Measurements from ENCODE around the gene AK9.

Gene AK9

DNA sequence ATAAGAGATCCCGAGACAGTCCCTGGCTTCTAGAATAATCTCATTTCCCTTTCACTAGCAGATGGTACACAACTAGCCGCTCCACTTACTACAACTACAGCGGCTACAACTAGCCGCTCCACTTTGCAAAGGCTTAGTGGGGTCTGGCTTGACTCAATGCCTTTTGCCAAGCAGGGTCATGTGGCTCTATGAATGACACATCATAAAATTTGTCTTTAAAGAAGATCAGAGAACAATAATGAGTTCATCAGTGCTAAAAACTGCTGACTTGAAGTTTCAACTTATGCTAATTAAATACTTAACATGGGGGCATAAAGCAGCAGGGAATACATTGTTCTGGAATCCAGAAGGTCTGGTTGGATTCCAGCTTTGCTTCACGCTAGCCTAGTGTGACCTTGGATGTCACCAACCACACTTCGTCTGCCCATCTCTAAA is 233.4 kb downstream of the AK9 start:
- no peak for DNase-seq (ENCODE audit: low read depth in 2 of 2)

DNA sequence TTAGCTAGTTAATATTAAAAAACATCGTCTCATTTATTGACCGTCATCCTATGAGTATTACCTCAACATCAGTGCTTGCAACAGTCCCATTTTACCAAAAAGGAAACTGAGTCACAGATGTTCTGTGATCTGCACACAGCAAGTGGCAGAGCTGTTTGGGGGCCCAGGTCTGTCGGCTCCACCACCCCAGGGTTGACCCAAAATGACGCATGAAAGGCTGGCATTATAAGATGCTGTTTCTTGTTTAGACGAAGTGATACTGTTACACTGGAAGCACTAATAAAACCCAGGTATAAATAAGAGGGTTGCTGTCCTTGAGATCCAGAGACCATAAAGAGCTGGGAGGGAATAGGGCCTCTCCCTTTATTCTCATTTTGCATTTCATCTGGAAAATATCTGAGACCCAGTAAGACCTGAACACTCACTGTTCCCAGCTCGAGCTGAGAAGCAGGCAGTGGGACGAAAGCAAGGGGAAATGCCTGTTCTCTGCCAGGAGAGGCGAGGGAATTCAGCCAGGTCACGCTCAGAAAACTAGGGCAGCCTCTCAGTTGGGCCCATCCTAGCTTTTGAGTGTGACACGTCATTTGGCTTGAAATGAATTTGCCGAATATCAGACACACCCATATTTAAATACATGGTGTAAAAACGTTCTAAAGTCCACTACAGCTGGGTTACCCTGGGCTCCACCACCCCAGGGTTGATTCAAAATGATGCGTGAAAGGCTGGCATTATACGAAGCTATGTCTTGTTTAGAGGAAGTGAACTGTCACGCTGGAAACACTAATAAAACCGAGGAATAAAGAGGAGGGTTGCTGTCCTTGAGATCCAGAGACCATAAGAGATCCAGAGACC is 234.1 kb downstream of the AK9 start:
- no peak for DNase-seq (ENCODE audit: low read depth in 2 of 2)

DNA sequence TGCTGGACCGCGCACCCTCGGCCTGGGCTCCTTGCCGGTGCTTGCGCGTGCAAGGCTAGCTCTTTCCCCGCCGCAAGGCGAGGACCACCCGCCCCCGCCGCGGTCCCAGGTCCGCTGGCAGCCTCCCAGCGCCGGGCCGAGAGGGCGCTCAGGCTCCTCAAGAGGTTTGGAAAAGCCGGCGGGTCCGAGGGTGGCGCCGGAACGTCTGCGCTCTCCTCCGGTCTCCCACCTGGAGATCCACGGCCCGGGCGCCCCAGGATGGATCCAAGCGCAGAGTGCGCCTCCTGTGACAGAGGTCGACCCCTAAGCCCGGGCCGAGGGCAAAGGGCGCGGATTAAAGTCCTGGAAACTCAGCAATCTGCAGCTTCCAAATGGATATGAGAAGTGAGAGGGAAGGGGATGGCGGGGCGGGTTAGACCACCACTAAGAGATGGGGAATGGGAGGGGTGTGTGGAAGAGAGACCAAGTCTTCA is 234.9 kb downstream of the AK9 start:
- DNase-seq (ENCODE audit: low read depth in 2 of 2) = no peak

DNA sequence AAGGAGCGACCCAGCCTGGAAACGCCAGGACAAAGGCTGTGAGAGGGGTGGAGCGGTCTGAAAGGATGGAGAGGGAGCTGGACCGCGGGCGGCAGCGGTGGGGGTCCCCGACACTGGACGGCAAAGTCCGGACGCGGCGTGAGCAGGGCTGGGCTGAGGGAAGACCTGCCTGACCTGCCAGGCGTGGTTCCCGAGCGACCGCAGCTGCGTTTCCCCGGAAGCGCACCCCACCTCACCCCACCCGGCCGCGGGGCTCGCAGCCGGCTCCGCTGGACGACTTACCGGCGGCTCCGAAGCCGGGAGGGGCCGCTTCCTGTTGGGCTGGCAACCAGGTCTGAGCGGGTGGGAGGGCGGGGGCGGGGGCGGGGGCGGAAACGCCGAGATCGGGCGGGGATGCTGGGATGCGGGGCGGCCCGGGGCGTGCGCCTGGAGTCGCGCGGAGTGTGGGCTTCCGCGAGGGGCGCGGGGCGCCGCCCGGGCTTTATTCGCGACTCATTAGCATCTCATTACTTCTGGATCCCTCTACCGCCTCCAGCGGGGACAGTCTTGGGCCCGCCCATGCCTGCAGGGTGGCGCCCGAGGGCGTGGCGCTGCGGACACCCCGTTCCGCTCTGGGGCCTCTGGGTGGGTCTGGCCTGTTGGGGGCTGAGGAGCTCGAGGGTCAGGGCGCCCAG is 235.4 kb downstream of the AK9 start, which contains the start of gene MICAL1:
MICAL1 (minus strand) TSS at position 336 of the 674 bp plus-strand sequence. CDS start 1,576 bp downstream, outside the sequence.
- peak; percentile 36 to 48 for DNase-seq (ENCODE audit: low read depth in 2 of 2)

DNA sequence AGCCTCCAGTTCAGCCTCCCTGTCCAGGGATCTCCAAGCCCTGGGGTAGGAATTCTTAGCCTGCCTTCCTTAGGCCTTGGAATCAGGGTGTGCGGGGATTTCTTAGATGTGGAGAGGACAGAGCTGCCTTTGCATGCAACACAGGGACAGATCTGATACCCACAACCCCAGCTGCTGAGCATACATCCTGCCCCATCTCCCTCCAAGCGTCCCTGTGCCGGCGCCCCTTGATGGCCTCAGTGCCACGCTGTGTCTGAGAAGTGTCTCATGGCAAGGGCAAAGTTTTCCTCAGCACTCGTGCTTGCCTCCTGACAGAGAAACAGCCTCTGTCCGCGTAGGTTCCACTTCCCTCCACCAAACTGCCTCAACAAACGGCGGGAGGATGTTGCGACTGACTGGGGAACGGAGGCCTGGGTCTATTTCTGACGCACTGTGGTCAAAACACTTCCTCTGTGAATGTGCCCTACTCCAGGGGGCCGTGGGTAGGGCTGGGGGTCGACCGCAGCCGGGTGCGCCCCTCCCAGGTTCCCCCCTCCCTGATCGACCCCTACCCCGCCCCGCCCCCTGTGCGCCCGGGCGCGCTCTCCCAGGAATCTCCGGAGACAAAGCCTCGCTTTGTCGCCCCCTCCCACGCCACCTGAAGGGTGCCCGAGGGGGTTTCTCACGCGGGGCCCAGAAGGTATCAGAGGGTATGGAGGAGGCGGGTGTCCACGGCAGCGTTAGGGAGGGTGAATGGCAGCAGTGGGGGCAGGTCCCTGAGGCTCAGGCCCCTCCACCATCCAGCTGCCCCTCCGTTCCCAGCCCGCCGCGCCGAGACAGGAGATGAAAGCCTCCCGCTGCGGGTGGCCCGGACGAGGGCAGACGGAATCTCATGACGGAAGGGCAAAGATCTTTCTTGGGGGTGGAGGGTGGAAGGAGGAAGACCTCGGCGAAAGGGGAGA is 236.2 kb downstream of the AK9 start:
- DNase-seq (ENCODE audit: low read depth in 2 of 2) = peak; percentile 49 to 52

DNA sequence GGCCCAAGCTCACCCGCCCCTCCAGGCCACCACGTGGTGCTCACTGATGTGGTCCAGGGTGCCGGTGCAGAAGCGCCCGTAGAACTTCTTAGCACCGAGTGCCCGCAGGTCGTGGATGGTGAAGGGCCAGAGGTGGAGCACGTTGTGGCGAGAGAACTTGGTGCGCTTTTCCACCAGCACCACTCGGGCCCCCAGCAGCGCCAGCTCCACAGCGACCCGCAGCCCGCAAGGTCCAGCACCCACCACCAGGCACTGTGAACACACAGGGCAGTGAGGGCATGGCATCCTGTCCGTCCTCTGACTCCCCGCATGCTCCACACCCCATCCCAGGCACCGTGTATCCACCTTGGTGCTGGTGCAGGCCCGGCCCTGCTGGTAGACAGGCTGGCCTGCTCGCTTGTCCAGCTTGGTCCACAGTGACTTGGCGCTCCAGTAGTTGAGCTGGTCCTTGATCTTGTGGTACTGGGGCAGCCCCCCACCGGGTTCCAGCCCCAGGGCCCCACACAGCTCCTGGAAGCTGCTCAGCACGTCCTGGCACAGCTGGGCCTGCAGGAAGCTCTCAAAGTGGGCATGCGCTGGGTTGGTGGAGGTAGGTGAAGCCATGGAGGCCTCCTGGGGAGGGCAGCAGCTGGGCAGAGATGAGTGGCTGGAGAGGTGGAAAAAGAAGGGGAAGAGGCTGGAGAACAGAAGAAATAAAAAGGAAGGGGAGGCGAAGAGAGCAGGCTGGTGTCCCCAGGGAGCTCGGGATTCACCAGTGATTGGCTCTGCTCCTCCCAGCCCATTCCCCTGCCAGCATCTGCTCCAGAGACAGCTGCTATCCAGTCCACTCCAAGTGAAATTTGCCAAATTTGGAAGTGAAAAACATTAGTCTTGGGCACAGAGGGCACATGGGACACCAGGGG is 237.2 kb downstream of the AK9 start:
- no peak for DNase-seq (ENCODE audit: low read depth in 2 of 2)

DNA sequence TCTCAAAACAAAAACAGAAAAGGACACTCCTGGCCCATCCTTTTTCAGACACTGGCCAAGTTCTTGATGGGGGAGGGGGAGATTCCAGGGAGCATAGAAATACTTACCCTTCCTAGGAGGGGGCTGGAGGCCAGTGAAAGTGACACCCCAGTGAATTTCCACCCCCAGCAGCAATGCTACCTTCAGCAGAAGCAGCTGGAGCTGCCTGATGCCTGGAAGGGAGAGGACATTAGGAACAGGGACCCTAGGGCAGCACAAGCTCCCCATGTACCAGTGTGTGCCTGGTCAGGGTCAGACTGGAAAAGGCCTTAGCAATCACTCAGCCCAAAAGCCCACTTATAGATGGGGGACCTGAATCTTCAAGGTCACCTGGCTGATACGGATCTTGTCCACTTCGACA is 237.8 kb downstream of the AK9 start:
- DNase-seq (ENCODE audit: low read depth in 2 of 2) = no peak

DNA sequence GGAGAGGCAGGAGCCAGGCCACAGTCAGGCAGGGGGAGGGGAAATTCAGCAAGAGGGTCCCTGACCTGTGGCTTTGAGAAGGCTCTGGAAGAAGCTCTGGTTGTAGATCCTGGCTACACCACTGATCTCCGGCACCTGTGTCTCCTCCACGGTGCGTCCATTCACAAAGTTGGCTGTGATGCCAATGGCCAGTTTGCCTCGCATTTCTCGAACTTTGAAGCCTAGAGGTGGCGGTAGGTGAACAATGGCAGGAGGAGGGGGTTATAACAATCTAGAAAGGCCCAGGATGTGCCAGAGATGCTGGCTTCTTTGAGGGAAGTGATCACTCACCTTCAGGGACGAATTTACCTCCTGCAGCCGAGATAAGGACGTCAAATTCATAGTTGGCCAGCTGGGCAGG is 238.8 kb downstream of the AK9 start:
- no peak for DNase-seq (ENCODE audit: low read depth in 2 of 2)

DNA sequence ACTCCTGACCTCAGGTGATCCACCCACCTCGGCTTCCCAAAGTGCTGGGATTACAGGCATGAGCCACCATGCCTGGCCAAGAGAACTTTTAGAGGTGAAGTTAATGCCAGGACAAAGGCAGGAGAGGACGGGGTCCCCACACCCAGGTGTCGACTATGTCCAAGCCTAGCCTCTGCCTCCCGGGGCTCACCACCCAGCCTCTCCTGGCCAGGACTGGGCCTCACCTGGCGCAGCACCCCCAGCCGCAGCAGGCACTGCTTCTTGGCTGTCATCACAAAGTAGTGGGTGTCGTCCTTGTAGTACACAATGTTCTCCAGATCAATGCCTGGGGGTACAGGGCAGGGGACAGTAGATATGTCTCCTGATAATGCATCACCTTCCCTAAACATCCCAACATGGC is 239.6 kb downstream of the AK9 start:
- no peak for DNase-seq (ENCODE audit: low read depth in 2 of 2)

DNA sequence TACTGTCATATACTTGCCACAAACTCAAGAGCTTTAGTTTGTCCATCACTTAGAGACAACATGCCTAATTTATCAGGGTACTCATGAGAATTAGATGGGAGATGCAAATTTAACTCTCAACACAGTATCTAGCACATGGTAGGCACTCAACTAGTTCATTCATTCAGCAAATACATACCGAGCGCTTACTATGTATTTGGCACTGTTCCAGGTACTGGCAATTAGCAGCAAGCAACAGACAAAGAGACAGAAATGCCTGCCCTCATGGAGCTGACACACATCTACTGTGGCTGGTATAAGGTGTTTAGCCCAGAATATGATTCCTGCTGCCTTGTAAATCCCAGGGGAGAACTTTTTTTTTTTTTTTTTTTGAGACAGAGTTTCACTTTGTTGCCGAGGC is 240.2 kb downstream of the AK9 start:
- DNase-seq (ENCODE audit: low read depth in 2 of 2) = no peak

DNA sequence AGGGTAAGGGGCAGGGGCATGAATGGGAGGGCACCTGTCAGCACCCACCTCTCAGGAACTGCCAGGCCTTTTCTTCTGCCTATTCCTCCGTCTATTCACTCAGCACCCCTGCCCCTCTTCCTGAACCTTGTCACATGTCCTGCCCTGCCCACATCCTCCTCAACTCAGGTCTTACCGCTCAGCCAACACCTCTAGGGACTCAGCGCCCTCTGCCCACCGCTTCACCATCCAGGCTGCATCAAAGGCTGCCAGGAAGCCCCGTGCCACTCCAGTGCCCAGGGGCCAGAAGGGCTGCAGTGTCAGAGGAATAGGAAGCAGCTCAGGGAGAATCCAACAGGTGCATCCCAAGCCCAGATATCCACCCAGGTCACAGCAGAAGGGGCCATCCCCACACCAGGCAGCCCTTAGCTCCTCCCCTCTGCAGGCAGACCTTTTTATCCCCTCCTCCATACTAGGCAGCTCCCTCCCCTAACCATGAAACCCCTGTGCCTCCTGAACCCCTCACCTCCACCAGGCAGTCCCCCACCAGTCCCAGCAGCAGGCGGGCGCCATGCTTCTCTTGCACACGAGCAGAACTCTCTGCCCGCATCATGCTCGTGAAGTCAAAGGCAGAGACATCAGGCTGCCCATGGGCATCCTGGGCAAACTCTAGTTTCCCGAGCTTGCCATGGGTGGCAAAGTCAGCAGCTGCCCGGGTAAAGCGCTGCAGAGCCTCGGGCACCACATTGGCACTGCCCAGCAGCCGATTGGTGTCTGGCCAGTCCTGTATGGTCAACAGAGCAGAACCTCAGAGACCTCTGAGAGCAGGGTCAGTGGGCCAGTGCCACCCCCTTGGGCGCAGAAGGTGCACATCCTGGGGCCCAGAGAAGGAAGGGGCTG is 241.0 kb downstream of the AK9 start:
- no peak for DNase-seq (ENCODE audit: low read depth in 2 of 2)

DNA sequence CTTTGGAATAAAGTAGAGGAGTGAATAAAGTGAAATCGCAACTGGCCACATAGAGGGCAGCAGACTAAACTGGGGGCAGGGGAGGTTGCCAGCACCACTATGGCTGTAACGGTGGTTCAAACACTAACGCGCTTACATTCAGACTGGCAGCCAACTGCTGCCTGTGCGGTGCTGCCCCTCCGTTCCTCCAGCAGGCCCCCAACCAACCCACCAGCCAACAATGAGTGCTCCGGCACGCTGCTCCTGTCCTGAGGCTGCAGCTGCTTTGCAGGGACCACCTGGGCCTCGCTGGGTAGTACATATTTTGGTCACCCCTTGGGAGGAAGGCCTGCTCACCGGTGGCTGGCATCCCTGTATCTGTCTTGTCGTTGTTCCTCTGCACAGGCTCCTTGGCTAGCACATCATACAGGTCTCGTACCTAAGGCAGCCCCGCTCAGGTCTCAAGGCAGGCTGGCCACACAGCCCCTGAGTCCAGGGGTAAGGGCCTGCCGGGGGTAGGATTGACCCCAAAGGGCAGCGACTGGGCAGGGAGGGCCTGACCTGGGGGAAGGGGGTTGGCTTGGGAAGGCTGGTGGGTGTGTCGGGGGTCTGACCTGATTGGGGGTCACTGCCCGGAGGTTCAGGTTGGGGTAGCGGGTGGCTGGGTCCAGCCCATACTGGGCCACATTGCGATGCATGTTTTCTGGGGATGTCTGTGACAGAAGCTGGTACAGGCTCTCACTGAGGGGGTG is 241.8 kb downstream of the AK9 start:
- no peak for DNase-seq (ENCODE audit: low read depth in 2 of 2)

DNA sequence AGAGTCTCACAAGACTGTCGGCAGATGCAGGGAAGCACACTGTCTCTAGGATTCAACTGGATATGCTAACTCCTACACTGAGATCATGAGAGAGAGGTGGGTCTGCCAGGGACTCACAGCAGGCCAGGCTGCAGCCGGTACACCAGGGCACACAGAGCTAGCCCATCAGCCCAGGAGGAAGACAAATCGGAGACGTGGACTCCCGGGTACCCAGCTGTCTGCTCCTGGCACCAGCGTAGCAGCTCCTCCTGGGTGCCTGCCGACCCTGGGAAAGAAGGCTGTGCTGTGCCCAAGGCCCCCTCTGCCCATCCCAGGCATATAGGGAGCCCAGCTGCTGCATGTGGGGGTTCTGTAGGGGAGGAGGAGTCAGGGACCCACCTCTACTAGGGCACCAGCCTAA is 242.4 kb downstream of the AK9 start:
- no peak for DNase-seq (ENCODE audit: low read depth in 2 of 2)

DNA sequence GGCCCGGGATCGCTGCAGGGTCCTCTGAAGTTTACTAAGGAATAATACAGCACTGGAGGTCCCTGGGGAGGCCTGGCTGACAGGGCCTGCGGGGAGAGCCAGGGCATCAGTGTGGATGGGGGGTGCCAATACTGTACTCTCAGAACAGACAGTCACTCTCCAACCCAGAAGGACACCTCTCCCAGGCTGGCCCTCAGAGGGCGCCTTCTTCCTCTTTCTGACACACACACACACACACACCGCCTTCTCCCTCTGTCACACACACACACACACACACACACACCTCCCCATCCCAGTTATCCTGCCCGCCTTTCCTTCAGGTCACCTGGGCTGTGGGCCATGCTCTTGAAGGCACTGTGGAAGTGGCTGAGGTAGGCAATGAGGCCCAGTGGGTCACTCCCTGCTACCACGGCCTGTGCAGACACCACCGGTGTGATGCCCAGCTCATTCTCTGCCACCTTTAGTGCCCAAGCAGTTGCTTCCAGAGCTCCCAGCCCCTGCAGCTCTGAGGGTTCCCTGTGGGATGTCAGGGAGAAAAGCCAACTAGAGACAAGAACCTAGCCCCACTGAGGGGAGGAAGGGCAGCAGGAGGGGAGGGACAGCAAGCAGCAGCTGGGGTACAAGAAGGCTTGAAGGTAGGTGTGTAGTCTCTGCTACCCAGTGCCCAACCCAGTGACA is 243.0 kb downstream of the AK9 start:
- DNase-seq (ENCODE audit: low read depth in 2 of 2) = no peak

DNA sequence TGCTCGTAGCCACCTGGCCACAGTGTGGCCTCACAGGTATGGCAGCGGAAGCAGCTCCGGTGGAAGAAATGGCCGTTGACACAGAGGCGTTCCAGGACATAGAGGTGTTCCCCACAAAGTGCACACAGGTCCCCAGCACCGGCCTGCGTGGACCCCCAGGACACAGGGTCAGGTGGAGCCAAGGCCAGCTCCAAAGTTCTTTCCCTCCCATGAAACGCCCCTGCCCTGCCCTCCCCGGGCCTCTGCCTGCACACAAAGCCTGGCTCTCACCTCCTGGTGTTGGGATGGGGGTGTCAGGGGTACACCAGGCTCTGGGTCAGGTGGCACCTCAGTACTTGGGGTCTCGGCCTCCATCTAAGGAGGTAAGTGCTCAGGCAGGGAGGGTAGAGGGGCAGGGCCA is 243.9 kb downstream of the AK9 start:
- DNase-seq (ENCODE audit: low read depth in 2 of 2) = no peak

DNA sequence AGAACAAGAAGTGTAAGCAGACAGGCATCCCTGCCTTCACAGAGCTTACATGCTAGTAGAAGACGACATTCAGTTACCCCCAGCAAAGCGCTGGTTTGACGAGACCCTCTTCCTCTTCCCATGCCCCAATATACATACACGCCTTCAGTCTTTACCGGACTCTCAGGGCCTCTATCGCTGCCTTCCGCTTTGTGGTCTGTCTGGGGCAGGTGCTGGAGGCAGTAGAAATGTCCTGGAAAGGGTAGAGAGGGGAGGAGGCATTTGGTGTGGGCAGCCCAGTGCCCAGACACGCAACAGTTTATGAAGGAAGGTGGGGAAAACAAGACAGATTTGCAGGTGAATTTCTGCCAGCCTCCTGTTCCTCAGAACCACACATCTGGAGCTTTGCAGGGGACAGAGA is 244.5 kb downstream of the AK9 start:
- no peak for DNase-seq (ENCODE audit: low read depth in 2 of 2)

DNA sequence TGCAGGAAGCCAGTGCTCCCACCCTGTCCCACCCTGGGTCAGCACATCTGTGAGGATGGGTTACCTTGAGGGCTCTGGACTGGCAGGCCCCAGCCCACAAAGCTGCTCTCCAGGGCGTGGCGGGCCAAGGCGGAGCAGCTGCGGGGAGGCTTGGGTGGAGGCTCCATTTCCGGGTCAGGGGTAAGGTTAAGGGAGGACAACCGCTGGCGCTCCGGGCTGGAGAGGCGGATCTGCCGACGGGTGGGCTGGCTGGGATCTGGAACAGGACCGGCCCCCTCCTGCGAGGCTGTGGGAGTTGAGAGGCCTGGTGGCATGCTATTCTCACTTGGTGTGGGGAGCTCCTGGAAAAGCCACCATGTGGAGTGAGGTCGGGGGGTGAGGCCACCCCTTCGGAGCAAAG is 244.9 kb downstream of the AK9 start:
- no peak for DNase-seq (ENCODE audit: low read depth in 2 of 2)

DNA sequence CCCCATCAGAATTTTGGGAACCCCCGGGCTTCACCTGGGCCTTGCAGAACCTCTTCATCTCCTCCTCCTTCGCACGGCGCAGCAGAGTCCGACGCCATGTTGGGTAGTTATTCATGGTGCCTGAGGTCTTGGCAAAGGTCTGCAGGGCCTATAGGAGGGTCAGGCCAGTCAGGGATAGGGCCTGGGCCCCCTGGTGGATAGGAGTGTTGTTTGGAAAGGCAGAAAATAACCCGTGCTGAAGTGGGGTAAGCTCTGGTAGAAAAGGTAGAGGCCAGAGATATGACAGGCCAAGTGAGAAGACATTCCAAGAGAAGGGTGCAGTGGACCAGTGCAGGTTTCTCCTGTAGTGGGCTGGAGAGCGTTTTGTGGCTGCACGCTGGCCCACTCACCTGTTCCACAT is 245.6 kb downstream of the AK9 start:
- DNase-seq (ENCODE audit: low read depth in 2 of 2) = no peak

Measured in stimulated activated CD8-positive, alpha-beta memory T cell treated with anti-CD3 and anti-CD28 coated beads, Interleukin-15, amount 100 ng/mL, for 4 hours (primary cell).